Mucosa of rectum (tissue), 2 donors: ENCODE measurements around the gene KANK4.

Source experiments
- H3K27ac ChIP-seq, 2 donors: one replicate each; pipeline ENCODE4 v1.7.0; 2013; ENCODE audit warnings: inconsistent platforms in 2 of 2, low read depth in 2 of 2, low read length in 2 of 2
- H3K27me3 ChIP-seq, 2 donors: one replicate each; pipeline ENCODE4 v1.7.0; 2013; ENCODE audit warnings: low read length in 2 of 2; ENCODE audit not compliant: control insufficient read depth in 2 of 2, insufficient read depth in 2 of 2
- H3K36me3 ChIP-seq, 2 donors: one replicate each; pipeline ENCODE4 v1.7.0; 2013; ENCODE audit warnings: low read length in 2 of 2; ENCODE audit not compliant: control insufficient read depth in 2 of 2, insufficient read depth in 2 of 2
- H3K4me1 ChIP-seq, 2 donors: one replicate each; pipeline ENCODE4 v1.7.0; 2013; ENCODE audit warnings: low read length in 2 of 2, mild to moderate bottlenecking in 1 of 2; ENCODE audit not compliant: control insufficient read depth in 2 of 2, insufficient read depth in 2 of 2
- H3K4me3 ChIP-seq, 2 donors: one replicate each; pipeline ENCODE4 v1.7.0; 2013; ENCODE audit warnings: low read length in 2 of 2
- H3K9ac ChIP-seq, 2 donors: one replicate each; pipeline ENCODE4 v1.7.0; 2013; ENCODE audit warnings: low read length in 2 of 2, low read depth in 1 of 2, mild to moderate bottlenecking in 1 of 2
- H3K9me3 ChIP-seq, 2 donors: one replicate each; pipeline ENCODE4 v1.7.0; 2013; ENCODE audit warnings: low read length in 2 of 2; ENCODE audit not compliant: control insufficient read depth in 2 of 2
- donor health status: healthy.
- donor health status: Normal muscosa, but diverticular disease.

The KANK4 gene

DNA sequence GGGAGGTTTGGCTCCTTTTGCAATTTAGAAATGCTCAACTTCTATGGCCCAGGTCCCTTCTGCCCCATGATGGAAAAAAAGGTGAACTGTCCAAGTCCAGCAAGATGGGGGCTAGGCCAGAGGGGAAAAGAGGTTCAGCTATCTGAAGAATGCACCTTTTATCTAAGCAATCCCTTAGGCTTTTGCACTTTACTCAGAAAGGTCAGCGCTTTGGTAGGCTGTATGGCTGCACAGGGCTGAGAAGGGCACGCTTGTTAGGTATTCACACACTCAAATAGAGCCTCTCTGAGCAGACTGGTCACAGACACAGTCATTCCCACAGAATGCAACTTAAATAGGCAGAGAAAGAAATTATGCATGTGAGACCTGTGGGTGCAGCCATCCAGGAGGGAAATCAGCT lies 31.0 kb downstream of the KANK4 start:
- no peak overlapping the region for H3K4me3 ChIP-seq
- H3K36me3 ChIP-seq: no peaks in the 10 kb centered on the region
- peaks cover 0 to 2% of the 10 kb centered on the region in 2 donors for H3K27me3 ChIP-seq
- no peaks in the 10 kb centered on the region for H3K9me3 ChIP-seq
- H3K27ac ChIP-seq: no peak overlapping the region
- no peak overlapping the region for H3K9ac ChIP-seq
- H3K4me1 ChIP-seq: peaks cover 13 to 21% of the 10 kb centered on the region in 2 donors

DNA sequence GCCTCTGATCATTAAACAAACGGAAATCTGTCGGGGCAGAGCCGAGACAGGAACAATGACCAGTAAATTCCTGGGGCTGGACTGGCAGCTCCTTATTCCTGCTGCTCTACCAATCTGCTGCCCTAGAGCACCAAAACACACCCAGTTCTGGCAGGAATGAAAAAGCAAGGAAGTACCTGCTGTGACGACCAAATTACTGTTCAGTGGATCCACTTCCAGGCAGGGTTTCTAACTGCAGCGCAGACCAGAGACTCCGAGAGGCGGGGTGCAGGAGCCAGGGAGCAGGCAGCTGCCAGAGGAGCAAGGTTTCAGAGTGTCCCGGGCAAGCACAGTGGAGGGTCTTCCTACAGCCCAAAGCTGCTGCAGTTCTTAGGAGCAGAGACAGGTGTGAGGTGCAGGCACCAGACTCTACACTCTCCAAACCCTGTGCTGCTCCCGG lies 32.4 kb downstream of the KANK4 start:
- Histone ChIP-seq H3K36me3 (no peaks in the 10 kb centered on the region), H3K9ac (peak overlapping the region in 1 of 2 donors; percentile 18), H3K4me1 (peaks cover 13 to 21% of the 10 kb centered on the region in 2 donors), H3K4me3 (peak overlapping the region; percentile 50 to 59), H3K27me3 (peaks cover 0 to 2% of the 10 kb centered on the region in 2 donors), H3K9me3 (no peaks in the 10 kb centered on the region), H3K27ac (peak overlapping the region in 1 of 2 donors; percentile 4)

DNA sequence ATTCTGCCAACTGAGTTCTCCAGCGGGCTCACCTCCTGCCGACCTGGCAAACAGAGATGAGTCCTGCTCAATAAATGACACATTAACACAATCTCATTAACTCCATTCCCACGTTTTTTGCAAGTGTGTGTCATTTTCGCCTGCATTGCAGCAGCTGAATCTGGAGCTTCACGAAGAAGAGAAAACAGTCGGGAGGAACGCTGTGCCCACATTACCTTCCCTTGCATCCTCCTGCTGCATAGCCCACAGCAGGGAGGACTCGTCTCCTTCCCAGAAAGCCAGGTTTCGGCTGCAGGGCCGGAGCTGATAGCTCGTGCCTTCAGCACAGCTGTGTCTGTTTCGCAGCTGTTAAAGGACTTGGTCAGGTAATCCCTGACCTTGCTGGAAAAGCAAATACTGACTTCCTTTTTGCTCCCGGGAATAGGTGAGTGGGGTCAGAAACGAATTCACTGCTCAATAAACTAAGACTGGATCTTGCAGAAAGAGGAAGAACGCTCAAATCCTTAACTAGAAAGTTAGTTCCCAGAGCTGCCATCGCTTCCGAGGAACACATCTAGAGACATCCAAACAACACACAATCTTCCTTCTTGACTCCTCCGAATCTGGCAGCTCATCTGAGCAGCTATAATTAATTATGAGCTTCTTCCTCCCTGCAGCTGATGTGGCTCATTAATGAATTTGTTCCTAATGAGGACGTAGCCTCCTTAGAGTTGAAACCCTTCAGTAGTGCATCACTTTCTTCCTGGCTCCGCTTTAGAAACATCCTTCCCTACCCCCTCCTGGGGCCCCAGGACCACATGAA lies 33.0 kb downstream of the KANK4 start:
- H3K27ac ChIP-seq: peak overlapping the region; percentile 4 to 18
- no peaks in the 10 kb centered on the region for H3K9me3 ChIP-seq
- H3K9ac ChIP-seq: no peak overlapping the region
- peaks cover 13 to 21% of the 10 kb centered on the region in 2 donors for H3K4me1 ChIP-seq
- peak overlapping the region; percentile 50 to 59 for H3K4me3 ChIP-seq
- H3K27me3 ChIP-seq: peaks cover 0 to 2% of the 10 kb centered on the region in 2 donors
- H3K36me3 ChIP-seq: no peaks in the 10 kb centered on the region

DNA sequence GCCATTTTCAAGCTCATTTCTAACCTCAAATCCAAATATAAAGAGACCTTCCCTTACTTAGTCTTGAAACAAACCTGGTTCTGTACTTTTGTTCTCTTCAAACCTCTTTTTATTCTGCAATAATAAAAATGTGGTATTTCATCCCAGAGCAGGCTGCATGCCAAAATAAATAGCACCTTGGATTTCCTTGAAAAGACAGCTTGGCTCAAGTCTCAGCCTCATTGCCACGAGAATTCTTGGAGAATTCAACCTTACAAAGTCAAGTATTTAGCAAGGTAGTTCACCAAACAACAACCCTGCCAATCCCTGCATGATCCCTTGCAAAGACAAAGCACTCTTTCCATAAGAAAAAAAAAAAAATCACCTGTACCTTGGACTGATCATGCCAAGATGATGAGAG lies 33.8 kb downstream of the KANK4 start:
- H3K27me3 ChIP-seq: peaks cover 0 to 2% of the 10 kb centered on the region in 2 donors

DNA sequence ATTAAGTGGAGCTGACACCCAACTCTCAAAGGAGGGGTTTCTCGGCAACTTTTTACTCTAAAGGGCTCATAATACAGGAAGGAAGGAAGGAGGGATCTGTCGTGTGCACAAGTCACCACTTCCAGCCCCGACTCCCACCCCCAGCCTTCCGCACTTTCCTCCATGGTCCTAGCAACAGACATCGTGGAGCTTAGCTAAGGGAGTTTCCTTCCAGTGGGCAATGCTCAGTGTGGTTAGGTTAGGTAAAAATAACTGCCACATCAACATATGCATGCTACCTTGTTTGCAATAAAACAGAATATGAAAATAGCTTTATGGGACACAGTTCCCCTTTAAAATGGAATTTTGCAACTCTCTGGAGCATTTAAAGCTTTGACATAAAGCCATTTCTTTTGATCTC lies 35.2 kb downstream of the KANK4 start:
- H3K9me3 ChIP-seq: no peaks in the 10 kb centered on the region
- H3K27me3 ChIP-seq: peaks cover 0 to 2% of the 10 kb centered on the region in 2 donors
- no peak overlapping the region for H3K27ac ChIP-seq
- H3K36me3 ChIP-seq: no peaks in the 10 kb centered on the region
- no peak overlapping the region for H3K9ac ChIP-seq
- H3K4me1 ChIP-seq: peaks cover 13 to 21% of the 10 kb centered on the region in 2 donors
- no peak overlapping the region for H3K4me3 ChIP-seq

More for the DNA sequence above, 33.8 kb downstream of the KANK4 start:
- Histone ChIP-seq H3K36me3 (no peaks in the 10 kb centered on the region), H3K4me3 (peak overlapping the region in 1 of 2 donors; percentile 59), H3K9me3 (no peaks in the 10 kb centered on the region), H3K9ac (no peak overlapping the region), H3K27ac (no peak overlapping the region), H3K4me1 (peaks cover 13 to 21% of the 10 kb centered on the region in 2 donors)

DNA sequence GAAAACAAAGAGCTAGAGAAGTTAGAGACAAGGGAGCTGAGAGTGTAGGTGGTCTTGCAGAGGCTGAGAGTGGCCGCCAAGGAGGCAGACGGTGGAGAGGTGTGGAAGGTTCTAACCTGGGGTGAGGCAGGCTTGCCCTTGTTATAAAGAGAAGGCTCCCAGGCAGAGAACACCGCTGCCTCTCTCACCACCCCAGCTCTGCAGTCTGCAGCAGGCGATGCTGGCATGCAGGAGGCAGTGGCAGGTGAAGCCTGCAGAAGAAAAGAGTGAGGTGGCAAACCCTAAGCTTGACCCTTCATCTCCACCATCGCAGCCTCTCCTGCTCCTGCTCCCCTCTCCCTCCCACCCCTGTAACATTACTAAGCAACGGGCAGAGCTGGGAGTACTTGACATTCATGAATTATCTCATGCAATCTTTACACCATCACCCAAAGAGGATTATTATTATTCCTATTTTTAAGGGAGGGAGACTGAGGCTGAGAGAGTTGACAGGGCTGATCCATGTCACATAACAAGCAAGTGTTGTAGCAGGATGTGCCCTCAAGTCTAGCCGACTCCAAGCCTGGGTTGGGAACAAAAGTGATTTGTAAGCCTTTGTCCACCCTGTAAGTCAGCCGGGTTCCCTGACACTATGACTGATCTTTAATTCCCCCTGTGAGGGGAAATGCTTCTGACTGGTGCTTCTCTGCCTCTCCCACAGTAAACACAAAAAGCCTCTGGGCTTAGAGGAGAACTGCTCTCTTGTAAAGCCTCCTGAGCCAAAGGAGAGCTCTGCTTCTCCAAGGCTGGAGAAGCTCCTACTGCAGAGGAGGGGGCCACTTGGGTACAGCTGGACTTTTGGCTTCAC lies 36.1 kb downstream of the KANK4 start:
- no peaks in the 10 kb centered on the region for H3K36me3 ChIP-seq
- H3K4me1 ChIP-seq: peaks cover 13 to 24% of the 10 kb centered on the region in 2 donors
- peaks cover 0 to 2% of the 10 kb centered on the region in 2 donors for H3K27me3 ChIP-seq
- no peak overlapping the region for H3K9ac ChIP-seq
- H3K9me3 ChIP-seq: no peaks in the 10 kb centered on the region
- H3K4me3 ChIP-seq: no peak overlapping the region
- H3K27ac ChIP-seq: no peak overlapping the region

DNA sequence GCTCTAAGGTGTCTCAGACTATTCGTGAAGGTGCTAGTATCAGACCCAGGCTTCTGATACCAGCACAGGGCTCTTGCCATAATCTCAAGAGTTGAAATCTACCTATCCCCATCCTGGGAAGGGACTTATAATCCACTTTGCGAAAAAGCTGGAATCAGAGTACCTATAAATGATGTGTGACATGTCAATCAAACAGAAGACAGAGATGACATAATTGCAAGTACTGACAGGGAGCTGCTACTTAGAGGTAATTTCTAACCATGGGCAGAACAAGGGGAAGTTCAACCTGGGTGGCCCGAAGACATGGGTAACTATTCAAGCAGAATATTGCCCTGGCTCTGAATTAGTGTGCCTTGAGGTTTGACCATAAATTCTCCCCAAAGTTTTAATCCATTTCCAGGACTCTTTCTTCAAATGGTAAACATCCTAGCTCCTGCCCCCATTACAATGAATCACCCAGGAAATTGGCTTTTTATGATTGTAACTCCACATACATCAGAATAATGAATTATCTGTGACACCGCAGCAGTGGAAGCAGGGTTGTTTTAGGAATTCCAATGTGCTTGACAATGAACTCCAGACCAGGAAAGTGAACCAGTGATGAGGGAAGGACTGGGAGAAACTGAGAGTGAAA lies 37.2 kb downstream of the KANK4 start:
- H3K9ac ChIP-seq: no peak overlapping the region
- H3K27ac ChIP-seq: no peak overlapping the region
- peaks cover 12 to 22% of the 10 kb centered on the region in 2 donors for H3K4me1 ChIP-seq
- no peak overlapping the region for H3K4me3 ChIP-seq
- no peaks in the 10 kb centered on the region for H3K9me3 ChIP-seq
- peaks cover 0 to 2% of the 10 kb centered on the region in 2 donors for H3K27me3 ChIP-seq
- H3K36me3 ChIP-seq: no peaks in the 10 kb centered on the region

DNA sequence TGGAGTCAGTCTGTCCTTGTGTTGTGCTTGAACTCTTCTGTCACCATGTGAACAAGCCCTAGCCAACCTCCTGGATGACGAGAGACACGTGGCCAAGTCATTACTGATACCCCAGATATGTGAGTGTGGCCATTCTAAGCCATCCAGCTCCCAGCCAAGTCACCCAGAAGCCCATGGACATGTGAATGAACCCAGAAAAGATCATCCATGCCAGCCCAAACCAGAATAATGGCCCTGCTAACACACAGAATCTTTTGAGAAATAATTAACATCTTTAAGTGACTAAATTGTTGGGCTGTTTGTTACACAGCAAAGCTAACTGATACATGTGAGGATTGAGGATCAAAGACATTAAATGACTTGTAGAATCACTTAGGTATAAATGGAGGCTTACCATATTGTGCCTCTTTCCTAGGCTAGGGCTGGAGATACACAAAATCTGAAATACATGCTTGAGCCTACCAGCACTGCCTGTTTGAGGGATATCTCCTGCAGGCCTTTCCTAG lies 38.2 kb downstream of the KANK4 start:
- Histone ChIP-seq H3K9me3 (no peaks in the 10 kb centered on the region), H3K4me1 (peaks cover 5 to 13% of the 10 kb centered on the region in 2 donors), H3K36me3 (no peaks in the 10 kb centered on the region), H3K4me3 (no peak overlapping the region), H3K9ac (no peak overlapping the region), H3K27me3 (no peaks in the 10 kb centered on the region), H3K27ac (no peak overlapping the region)

DNA sequence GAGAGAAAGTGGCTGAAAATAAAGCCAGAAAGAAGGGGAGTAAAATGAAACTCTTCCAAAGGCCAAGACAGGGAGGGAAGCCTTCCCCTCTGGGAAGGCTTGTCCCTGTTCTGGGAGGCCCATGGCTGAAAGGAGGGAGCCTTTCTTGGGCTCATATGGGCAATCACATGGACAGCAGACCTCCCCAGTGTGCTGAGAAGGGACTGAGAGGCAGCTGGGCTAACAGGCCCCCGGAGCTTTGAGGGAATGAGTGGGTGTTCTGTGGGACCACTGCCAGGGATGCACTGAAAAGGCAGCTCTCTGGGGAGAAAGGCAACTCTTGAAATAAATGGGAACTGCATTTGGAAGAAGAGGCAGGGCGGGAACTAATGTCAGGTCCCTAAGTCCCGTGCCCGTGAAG lies 39.1 kb downstream of the KANK4 start:
- Histone ChIP-seq H3K9me3 (no peaks in the 10 kb centered on the region), H3K27me3 (no peaks in the 10 kb centered on the region), H3K27ac (no peak overlapping the region), H3K9ac (no peak overlapping the region), H3K36me3 (no peaks in the 10 kb centered on the region), H3K4me1 (peaks cover 0 to 6% of the 10 kb centered on the region in 2 donors), H3K4me3 (no peak overlapping the region)
